Ovary (tissue), 9 donors: ENCODE data around the gene EYA2. TPM values are rescaled to one million over a fixed set of nuclear protein-coding genes. Genes with fewer than 3 reads are reported as not detected.

Source experiments
- DNase-seq, 5 donors: peaks; one replicate each; pipeline ENCODE4 v3.0.0-alpha.2; 2019 to 2020
- H3K27ac ChIP-seq, 2 donors: fragments of 200-600 bp; one replicate each; pipeline versions ENCODE4 v1.5.1 to v1.8.0; 2019 to 2022
- H3K27me3 ChIP-seq: fragments of 200-600 bp; one replicate; pipeline ENCODE4 v1.8.0; 2022
- H3K36me3 ChIP-seq: fragments of 200-600 bp; sonication (generic); one replicate; pipeline ENCODE4 v1.5.1; 2019
- H3K4me1 ChIP-seq: one replicate; pipeline ENCODE4 v1.8.1; 2013; ENCODE audit warnings: mild to moderate bottlenecking, moderate library complexity; ENCODE audit not compliant: insufficient read depth
- H3K4me3 ChIP-seq: fragments of 200-600 bp; sonication (generic); one replicate; pipeline ENCODE4 v1.5.1; 2017
- H3K9me3 ChIP-seq, 2 donors: fragments of 200-600 bp in 1 of 2; sonication (generic) in 1 of 2; one replicate each; pipeline versions ENCODE4 v1.5.1 to v1.8.1; 2013 to 2019; ENCODE audit warnings: mild to moderate bottlenecking in 1 of 2, moderate library complexity in 1 of 2
- CTCF ChIP-seq, 3 donors: fragments of 450-650 bp in 2 of 3; fragments of 200-600 bp in 1 of 3; IDR thresholded peaks; one replicate each; pipeline versions ENCODE4 v1.5.1 to v1.8.0; 2016 to 2022; ENCODE audit warnings: antibody characterized with exemption in 3 of 3, mild to moderate bottlenecking in 1 of 3
- EP300 ChIP-seq: sonication (generic); formaldehyde crosslinking; IDR thresholded peaks from one replicate; pipeline ENCODE4 v1.6.1; 2017; ENCODE audit warnings: antibody characterized with exemption
- POLR2A ChIP-seq: fragments of 450-650 bp; IDR thresholded peaks from one replicate; pipeline ENCODE4 v1.6.1; 2017; ENCODE audit warnings: antibody characterized with exemption, mild to moderate bottlenecking, moderate library complexity
- WGBS, 3 donors: extraction: QIAGEN DNeasy Blood & Tissue Kit in 1 of 3; methylation state at CpG; one replicate each; pipeline versions ENCODE4 v1.1.5 to v1.1.7; 2013 to 2017; 5-methylcytosine and 5-hydroxymethylcytosine counted together
- intact Hi-C, 4 donors: fragments of 100-400 bp; cut with DNase I; formaldehyde crosslinking; loops; one replicate each; pipeline versions ENCODE4 v1.11.0 to v1.15.1; 2022 to 2023
- microRNA-seq, 3 donors: library from miRNA; unstranded; fragments of <30 nt; microRNA quantifications; one replicate each; pipeline versions ENCODE4 to v1.2.0, GENCODE V29; 2019 to 2020
- polyA plus RNA-seq, 2 donors: library from polyadenylated mRNA; stranded (reverse); fragments of 200-250 nt in 1 of 2; fragments of 350-450 nt in 1 of 2; fragmentation: Illumina TruSeq in 1 of 2; extraction: RNeasy Lipid Tissue Mini Kit (QIAGEN cat#74804) in 1 of 2; gene quantifications; one replicate each; pipeline ENCODE4 v1.2.3, GENCODE V29; 2013 to 2014
- small RNA-seq: library from RNA; depleted of rRNA; stranded (forward); fragments of <200 nt; gene quantifications from one replicate; pipeline ENCODE3, GENCODE V24; 2016
- total RNA-seq, 7 donors: library from RNA; depleted of rRNA in 2 of 7; stranded (reverse); fragments of >200 nt in 2 of 7; fragmentation: NEBNext Ultra II Directional in 3 of 7; extraction: Animal tissue kit (Norgen Biotek cat#: 25700) in 3 of 7; gene quantifications; one replicate each; pipeline versions ENCODE4 v1.1.0 to v1.2.4, GENCODE V29; 2016 to 2023
- donor health status: DM: no; HTN: no; CAD: no; lungs with moderate emphysema.
- donor health status: DM: no; HTN: no; CAD: no.
- donor health status: Bipolar disorder and iron deficiency.
- donor health status: DM: yes; HTN: yes; CAD: no.
- donor health status: DM: no; HTN: no; CAD: no.
- donor health status: DM: yes; HTN: yes; CAD: no.

Gene EYA2
- total and polyA plus RNA-seq, 9 donors, result 0.18 to 7.6 (median 1.7) TPM

- no peak overlapping the region for H3K27ac ChIP-seq
- no peaks in the 10 kb centered on the region for H3K4me1 ChIP-seq
- H3K27me3 ChIP-seq, result no peaks in the 10 kb centered on the region
- H3K9me3 ChIP-seq, result no peaks in the 10 kb centered on the region
- no peaks in the 10 kb centered on the region for H3K36me3 ChIP-seq
- intact Hi-C loops, result no loop called here
- DNase-seq, result no peak
- WGBS, 3 donors, result 78 to 84% (median 81%) methylated on average over 14 of the region's 14 CpGs
- TF ChIP-seq POLR2A (no peak), EP300 (no peak), CTCF (IDR thresholded peaks at IDR 0.05) (no peak)
- H3K4me3 ChIP-seq, result no peak overlapping the region
Measured at GRCh38 chr20:47235853-47236638, 341.4 kb downstream of the EYA2 start.

- no peak for DNase-seq
- H3K27me3 ChIP-seq, result no peaks in the 10 kb centered on the region
- H3K36me3 ChIP-seq, result no peaks in the 10 kb centered on the region
- no peak overlapping the region for H3K4me3 ChIP-seq
- TF ChIP-seq POLR2A (no peak), EP300 (no peak), CTCF (IDR thresholded peaks at IDR 0.05) (no peak)
- no peaks in the 10 kb centered on the region for H3K9me3 ChIP-seq
- intact Hi-C loops, result no loop called here
- no peak overlapping the region for H3K27ac ChIP-seq
- 83 to 98% (median 96%) methylated on average over 1 of the region's 1 CpG for WGBS, 3 donors
- peaks cover 2% of the 10 kb centered on the region for H3K4me1 ChIP-seq
Measured at GRCh38 chr20:47236639-47236900, 341.9 kb downstream of the EYA2 start.

DNA sequence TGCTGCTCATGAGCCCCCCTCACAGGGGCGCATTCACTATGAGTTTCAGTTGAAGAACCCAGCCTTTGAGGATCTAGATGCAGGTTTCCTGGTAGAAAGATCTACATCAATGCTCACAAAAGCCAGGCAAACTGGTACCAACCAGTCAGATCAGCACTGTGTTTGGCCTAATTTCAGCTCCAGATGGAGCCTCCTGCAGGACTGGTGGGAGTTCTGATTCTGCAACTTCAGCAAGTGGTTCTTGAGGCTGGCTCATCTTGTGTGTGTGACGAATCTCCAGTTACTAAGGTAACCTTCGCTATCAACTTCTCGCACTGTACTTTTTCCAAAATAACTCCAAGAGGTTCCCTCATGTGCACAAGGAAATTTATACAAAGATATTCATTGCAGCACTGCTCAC lies 343.1 kb downstream of the EYA2 start:
- WGBS, 3 donors, result 64 to 78% (median 70%) methylated on average over 4 of the region's 4 CpGs
- no peaks in the 10 kb centered on the region for H3K9me3 ChIP-seq
- no peak for DNase-seq
- intact Hi-C loops, result no loop called here
- no peak overlapping the region for H3K4me3 ChIP-seq
- H3K27me3 ChIP-seq, result no peaks in the 10 kb centered on the region
- H3K27ac ChIP-seq, result no peak overlapping the region
- H3K4me1 ChIP-seq, result peaks cover 4% of the 10 kb centered on the region
- TF ChIP-seq POLR2A (no peak), EP300 (no peak)
- H3K36me3 ChIP-seq, result no peaks in the 10 kb centered on the region

Small RNA genes within 50 kb of the gene (microRNA-seq; reads per million reads assigned to microRNA genes)
- 0 to 1.1 (median 0) reads per million in 3 donors for gene MIR3616

Small RNA genes within 50 kb of the gene (small RNA-seq; reads per million reads assigned to genes)
- gene MIR3616, result not detected

Other genes with a start within 250 kb of the EYA2 start
- 1 to 10 TPM in 6 of 7 donors, under 1 TPM in 1; 0.36 to 6.1 (median 4.6) TPM for gene SLC13A3, start 243.4 kb upstream of the EYA2 start, total RNA-seq
- gene SLC13A3, start 243.4 kb upstream of the EYA2 start, polyA plus RNA-seq, result 1 to 10 TPM; 1.3 to 7.1 TPM
- gene TP53RK, start 205.4 kb upstream of the EYA2 start, total RNA-seq, result 10 to 100 TPM; 11.3 to 17.3 (median 13.4) TPM
- gene TP53RK, start 205.4 kb upstream of the EYA2 start, polyA plus RNA-seq, result 10 to 100 TPM in 1 of 2 donors, 1 to 10 TPM in 1; 7.7 to 17.5 TPM
- gene SLC2A10, start 185.2 kb upstream of the EYA2 start, total RNA-seq, result 10 to 100 TPM in 5 of 7 donors, 1 to 10 TPM in 2; 7.3 to 27.7 (median 15.1) TPM
- gene SLC2A10, start 185.2 kb upstream of the EYA2 start, polyA plus RNA-seq, result 10 to 100 TPM; 11.0 to 18.4 TPM